ENCODE data around the gene RTF2.

DNA sequence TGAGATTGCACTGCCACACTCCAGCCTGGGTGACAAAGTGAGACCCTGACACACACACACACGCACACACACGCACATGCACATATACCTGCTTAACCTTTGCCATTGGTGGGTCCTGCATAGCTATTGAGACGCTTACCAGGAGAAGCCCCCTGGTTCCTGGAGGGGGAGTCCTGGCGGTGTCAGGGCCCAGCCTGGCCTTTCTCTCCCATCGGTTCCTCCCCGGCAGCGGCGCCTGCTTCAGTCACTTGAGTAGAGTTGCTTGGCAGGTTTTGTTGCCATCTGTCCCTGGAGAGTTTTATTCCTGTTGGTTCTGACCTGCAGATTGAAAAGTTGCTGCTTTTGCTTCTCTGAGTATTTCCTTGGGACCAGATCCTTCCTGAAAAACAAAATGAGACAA lies 35.5 kb downstream of the RTF2 start:
- TF ChIP-seq, protein P1, sequence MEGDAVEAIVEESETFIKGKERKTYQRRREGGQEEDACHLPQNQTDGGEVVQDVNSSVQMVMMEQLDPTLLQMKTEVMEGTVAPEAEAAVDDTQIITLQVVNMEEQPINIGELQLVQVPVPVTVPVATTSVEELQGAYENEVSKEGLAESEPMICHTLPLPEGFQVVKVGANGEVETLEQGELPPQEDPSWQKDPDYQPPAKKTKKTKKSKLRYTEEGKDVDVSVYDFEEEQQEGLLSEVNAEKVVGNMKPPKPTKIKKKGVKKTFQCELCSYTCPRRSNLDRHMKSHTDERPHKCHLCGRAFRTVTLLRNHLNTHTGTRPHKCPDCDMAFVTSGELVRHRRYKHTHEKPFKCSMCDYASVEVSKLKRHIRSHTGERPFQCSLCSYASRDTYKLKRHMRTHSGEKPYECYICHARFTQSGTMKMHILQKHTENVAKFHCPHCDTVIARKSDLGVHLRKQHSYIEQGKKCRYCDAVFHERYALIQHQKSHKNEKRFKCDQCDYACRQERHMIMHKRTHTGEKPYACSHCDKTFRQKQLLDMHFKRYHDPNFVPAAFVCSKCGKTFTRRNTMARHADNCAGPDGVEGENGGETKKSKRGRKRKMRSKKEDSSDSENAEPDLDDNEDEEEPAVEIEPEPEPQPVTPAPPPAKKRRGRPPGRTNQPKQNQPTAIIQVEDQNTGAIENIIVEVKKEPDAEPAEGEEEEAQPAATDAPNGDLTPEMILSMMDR (IDR thresholded peaks at IDR 0.05) = no peak
- TF ChIP-seq POLR2A (IDR thresholded peaks at IDR 0.05) = no peak
- no peak for TF ChIP-seq POLR2AphosphoS5 (IDR thresholded peaks at IDR 0.05)
